Gastrocnemius medialis (tissue), 4 donors: Measurements from ENCODE around the gene CYFIP2.

Experiments used
- CTCF ChIP-seq, 5 experiments: fragments of 450-650 bp in 3 of 5; fragments of 200-600 bp in 2 of 5; sonication (generic) in 2 of 5; IDR thresholded peaks in 4 of 5; conservative IDR thresholded peaks in 1 of 5; 1 replicate in 4 of 5; 2 replicates in 1 of 5; pipeline ENCODE4 v1.5.1; 2016 to 2019; ENCODE audit warnings: antibody characterized with exemption in 5 of 5, mild to moderate bottlenecking in 3 of 5, moderate library complexity in 3 of 5
- POLR2A ChIP-seq, 2 donors: fragments of 450-650 bp; IDR thresholded peaks; one replicate each; pipeline ENCODE4 v1.6.1; 2017; ENCODE audit warnings: antibody characterized with exemption in 2 of 2, mild to moderate bottlenecking in 2 of 2, moderate library complexity in 2 of 2

DNA sequence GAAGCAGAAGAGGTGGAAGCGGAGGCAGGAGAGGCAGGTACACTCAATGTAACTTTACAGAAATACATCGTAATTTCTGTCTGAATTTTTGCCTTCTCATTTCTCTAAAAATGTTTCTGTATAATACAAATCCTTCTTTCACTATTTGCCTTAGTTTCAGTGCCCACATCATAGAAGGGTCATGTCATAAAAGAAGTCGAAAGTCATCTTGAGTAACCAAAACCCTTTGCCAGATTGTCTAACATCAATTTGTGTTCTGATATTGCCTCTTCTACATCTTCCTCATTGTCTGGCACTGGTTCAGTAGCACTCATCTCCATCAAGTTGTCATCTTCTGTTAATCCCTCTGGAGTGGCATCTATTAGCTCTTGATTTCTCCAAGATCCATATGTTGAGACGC is 6.2 kb upstream of the CYFIP2 start:
- TF ChIP-seq CTCF (IDR thresholded peaks at IDR 0.05 in 4 of 5, conservative IDR thresholded peaks at IDR 0.05 in 1 of 5): no peak
- TF ChIP-seq POLR2A (IDR thresholded peaks at IDR 0.05): no peak
